OCI-LY7 (cell line): Measurements from ENCODE around the gene HAND1. TPM values are rescaled to one million over a fixed set of nuclear protein-coding genes. Genes with fewer than 3 reads are reported as not detected.

Source experiments
- BruUV-seq: library from RNA; stranded (reverse); fragments of 400-500 nt; replicated peaks from 2 replicates; lab custom pipeline; 2021; lab: Mats Ljungman, UMichigan
- CTCF ChIA-PET: fragments of 300-600 bp; sonication (Branson Sonifier 250); formaldehyde crosslinking; loops from one replicate; lab custom pipeline; 2022; ENCODE audit warnings: antibody characterized with exemption; ENCODE audit not compliant: unreplicated experiment; lab: Charles Lee
- POLR2A ChIA-PET: fragments of 300-600 bp; sonication (Branson Sonifier 250); formaldehyde crosslinking; loops from one replicate; lab custom pipeline; 2022; ENCODE audit warnings: antibody characterized with exemption; lab: Charles Lee
- DNase-seq: peaks from one replicate; pipeline ENCODE4 v3.0.0-alpha.2; 2015; ENCODE audit warnings: low spot score
- H2AFZ ChIP-seq: fragments of 200-600 bp; sonication (generic), shearing (Covaris generic); 2 replicates; pipeline ENCODE4 v1.6.1; 2014; ENCODE audit warnings: mild to moderate bottlenecking, antibody characterized with exemption, low read length, moderate library complexity
- H3K27ac ChIP-seq: fragments of 200-600 bp; sonication (generic); 2 replicates; pipeline ENCODE4 v1.5.1; 2014; ENCODE audit warnings: mixed run types, low read depth, mild to moderate bottlenecking, moderate library complexity, low read length, inconsistent platforms; ENCODE audit not compliant: poor library complexity, severe bottlenecking
- H3K36me3 ChIP-seq: fragments of 200-600 bp; sonication (generic); 2 replicates; pipeline ENCODE4 v1.6.1; 2014; ENCODE audit warnings: mild to moderate bottlenecking, antibody characterized with exemption, low read length, moderate library complexity, mixed read lengths; ENCODE audit not compliant: insufficient read depth
- H3K4me1 ChIP-seq: fragments of 200-600 bp; sonication (generic); 2 replicates; pipeline ENCODE4 v1.5.1; 2014; ENCODE audit warnings: mild to moderate bottlenecking, low read length; ENCODE audit not compliant: insufficient read depth, poor library complexity, severe bottlenecking
- H3K4me2 ChIP-seq: fragments of 200-600 bp; sonication (generic); 2 replicates; pipeline ENCODE4 v1.6.1; 2014; ENCODE audit warnings: mild to moderate bottlenecking, low read length
- H3K4me3 ChIP-seq: fragments of 200-600 bp; sonication (generic); 2 replicates; pipeline ENCODE4 v1.5.1; 2014; ENCODE audit warnings: mild to moderate bottlenecking, low read depth, low read length; ENCODE audit not compliant: poor library complexity, severe bottlenecking
- H3K79me2 ChIP-seq: fragments of 200-600 bp; sonication (generic); 2 replicates; pipeline ENCODE4 v1.6.1; 2016; ENCODE audit warnings: low read depth, mild to moderate bottlenecking, low read length, moderate library complexity, mixed read lengths; ENCODE audit not compliant: insufficient read depth
- H3K9me2 ChIP-seq: fragments of 200-600 bp; sonication (generic); 2 replicates; pipeline ENCODE4 v1.6.1; 2016; ENCODE audit warnings: mild to moderate bottlenecking, low read length, mixed read lengths; ENCODE audit not compliant: insufficient read depth
- H3K9me3 ChIP-seq: fragments of 200-600 bp; sonication (generic); 2 replicates; pipeline ENCODE4 v1.6.1; 2014; ENCODE audit warnings: mild to moderate bottlenecking, mixed run types, low read length, mixed read lengths
- H4K20me1 ChIP-seq: fragments of 200-600 bp; sonication (generic); 2 replicates; pipeline ENCODE4 v1.6.1; 2014; ENCODE audit warnings: mild to moderate bottlenecking, antibody characterized with exemption, low read length, moderate library complexity, mixed read lengths; ENCODE audit not compliant: insufficient read depth
- EZH2phosphoT487 ChIP-seq: fragments of 200-600 bp; sonication (generic); IDR thresholded peaks from 2 replicates; pipeline ENCODE4 v1.6.1; 2018; ENCODE audit warnings: low read depth, borderline replicate concordance, mild to moderate bottlenecking, mixed run types, antibody characterized with exemption, low read length, moderate library complexity, mixed read lengths
- intact Hi-C: fragments of 100-400 bp; cut with micrococcal nuclease; formaldehyde crosslinking; loops from one replicate; pipeline ENCODE4 v1.10.0; 2022; ENCODE audit not compliant: unreplicated experiment
- total RNA-seq, 2 experiments: library from RNA; depleted of rRNA in 1 of 2; stranded (reverse); fragments of >200 nt in 1 of 2; shearing (Covaris generic) in 1 of 2; gene quantifications; 2 replicates each; pipeline ENCODE4 v1.2.3, GENCODE V29; 2014 to 2022
- TF ChIP-seq, protein P1 (sequence below): fragments of 200-600 bp; sonication (generic); conservative IDR thresholded peaks from 2 replicates; pipeline ENCODE4 v1.5.1; 2014; ENCODE audit warnings: mild to moderate bottlenecking, antibody characterized with exemption, low read length, moderate library complexity, mixed read lengths

Gene HAND1
- total RNA-seq, 2 experiments from 2014 or later: not detected

DNA sequence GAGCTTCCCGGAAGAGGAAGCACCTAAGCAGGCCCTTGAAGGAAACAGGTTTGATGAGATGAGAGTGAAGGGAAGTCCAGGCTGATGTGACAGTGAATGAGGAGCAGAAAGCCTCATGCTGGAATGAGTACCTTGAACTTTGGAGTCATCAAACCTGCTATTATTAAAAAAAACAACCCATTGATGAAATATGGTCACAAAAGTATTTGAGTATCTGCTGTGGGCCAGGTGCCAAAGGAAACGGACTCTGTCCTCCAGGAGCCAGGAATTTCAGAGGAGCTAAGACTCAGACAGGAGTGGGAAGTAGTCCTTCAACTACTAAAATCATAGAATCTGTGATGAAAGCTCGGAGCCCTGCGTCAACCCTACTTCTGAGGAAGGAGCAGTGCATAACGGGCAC is 11.9 kb downstream of the HAND1 start:
- H3K9me3 ChIP-seq: no peaks in the 10 kb centered on the region
- H3K79me2 ChIP-seq: no peaks in the 10 kb centered on the region
- DNase-seq: no peak
- TF ChIP-seq EZH2phosphoT487: no peak
- TF ChIP-seq, protein P1, sequence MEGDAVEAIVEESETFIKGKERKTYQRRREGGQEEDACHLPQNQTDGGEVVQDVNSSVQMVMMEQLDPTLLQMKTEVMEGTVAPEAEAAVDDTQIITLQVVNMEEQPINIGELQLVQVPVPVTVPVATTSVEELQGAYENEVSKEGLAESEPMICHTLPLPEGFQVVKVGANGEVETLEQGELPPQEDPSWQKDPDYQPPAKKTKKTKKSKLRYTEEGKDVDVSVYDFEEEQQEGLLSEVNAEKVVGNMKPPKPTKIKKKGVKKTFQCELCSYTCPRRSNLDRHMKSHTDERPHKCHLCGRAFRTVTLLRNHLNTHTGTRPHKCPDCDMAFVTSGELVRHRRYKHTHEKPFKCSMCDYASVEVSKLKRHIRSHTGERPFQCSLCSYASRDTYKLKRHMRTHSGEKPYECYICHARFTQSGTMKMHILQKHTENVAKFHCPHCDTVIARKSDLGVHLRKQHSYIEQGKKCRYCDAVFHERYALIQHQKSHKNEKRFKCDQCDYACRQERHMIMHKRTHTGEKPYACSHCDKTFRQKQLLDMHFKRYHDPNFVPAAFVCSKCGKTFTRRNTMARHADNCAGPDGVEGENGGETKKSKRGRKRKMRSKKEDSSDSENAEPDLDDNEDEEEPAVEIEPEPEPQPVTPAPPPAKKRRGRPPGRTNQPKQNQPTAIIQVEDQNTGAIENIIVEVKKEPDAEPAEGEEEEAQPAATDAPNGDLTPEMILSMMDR: no peak
- BruUV-seq: no TSS peak
- intact Hi-C loops: no loop called here
- POLR2A ChIA-PET: interaction anchor here (0.6 to 0.7 kb wide), 2 partner anchors 9 to 377 kb away, joined by 3 to 4 read pairs; no protein-coding TSS in a partner anchor
- no peaks in the 10 kb centered on the region for H3K9me2 ChIP-seq
- no peak overlapping the region for H3K27ac ChIP-seq
- CTCF ChIA-PET: no interaction called here
- H3K4me3 ChIP-seq: no peak overlapping the region
- no peak overlapping the region for H2AFZ ChIP-seq
- H3K4me2 ChIP-seq: no peak overlapping the region
- H4K20me1 ChIP-seq: no peaks in the 10 kb centered on the region
- H3K4me1 ChIP-seq: no peaks in the 10 kb centered on the region
- H3K36me3 ChIP-seq: no peaks in the 10 kb centered on the region

DNA sequence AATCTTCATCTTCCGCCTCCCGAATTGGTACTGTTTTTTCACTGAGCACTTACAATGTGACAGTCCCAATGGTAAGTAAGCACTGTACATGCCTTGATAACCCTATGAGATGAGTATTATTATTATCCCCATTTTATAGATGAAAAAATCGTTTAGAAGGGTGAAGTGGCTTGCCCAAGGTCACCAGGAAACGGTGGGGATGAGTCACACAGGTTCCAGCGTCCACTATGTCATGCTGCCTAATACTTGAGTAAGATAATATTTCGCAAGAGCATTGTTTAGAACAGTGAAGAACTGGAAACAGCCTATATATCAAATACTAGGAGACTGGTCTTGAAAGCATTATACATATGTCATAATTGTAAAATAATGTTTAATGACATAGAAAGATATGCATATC is 12.9 kb downstream of the HAND1 start:
- Histone ChIP-seq H3K79me2 (no peaks in the 10 kb centered on the region), H3K4me2 (no peak overlapping the region), H3K9me2 (no peaks in the 10 kb centered on the region), H2AFZ (no peak overlapping the region), H3K9me3 (no peaks in the 10 kb centered on the region), H3K4me1 (no peaks in the 10 kb centered on the region), H3K36me3 (no peaks in the 10 kb centered on the region), H3K27ac (no peak overlapping the region), H4K20me1 (no peaks in the 10 kb centered on the region), H3K4me3 (no peak overlapping the region)
- CTCF ChIA-PET: no interaction called here
- BruUV-seq: no TSS peak
- intact Hi-C loops: no loop called here
- TF ChIP-seq, protein P1: no peak
- no peak for TF ChIP-seq EZH2phosphoT487
- no peak for DNase-seq
- POLR2A ChIA-PET: interaction anchor here (0.6 kb wide), 1 partner anchor 10 kb away, joined by 3 read pairs; no protein-coding TSS in a partner anchor

DNA sequence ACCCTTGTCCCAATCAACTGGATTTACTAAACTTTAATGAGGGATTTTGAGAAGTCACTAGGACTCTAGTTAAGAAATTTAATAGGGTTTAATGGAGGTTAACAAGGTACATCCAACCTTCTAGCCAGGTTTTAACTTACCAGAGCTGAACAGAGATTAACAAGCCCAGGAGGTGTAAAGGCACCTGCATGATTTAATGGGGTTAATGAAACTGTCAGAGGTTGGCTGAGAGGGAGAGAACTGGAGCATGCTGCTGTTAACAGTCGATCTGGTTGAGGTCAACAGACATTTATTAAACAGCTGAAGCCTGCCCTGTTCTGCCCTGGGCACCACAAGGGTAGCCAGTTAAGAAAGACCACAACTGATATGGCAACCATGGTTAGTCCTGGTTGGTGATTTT is 13.6 kb downstream of the HAND1 start:
- Histone ChIP-seq H3K79me2 (no peaks in the 10 kb centered on the region), H3K9me2 (no peaks in the 10 kb centered on the region), H3K9me3 (no peaks in the 10 kb centered on the region), H3K27ac (no peak overlapping the region), H3K4me1 (no peaks in the 10 kb centered on the region), H3K4me3 (no peak overlapping the region), H4K20me1 (no peaks in the 10 kb centered on the region), H2AFZ (no peak overlapping the region), H3K36me3 (no peaks in the 10 kb centered on the region), H3K4me2 (no peak overlapping the region)
- no peak for DNase-seq
- BruUV-seq: no TSS peak
- intact Hi-C loops: no loop called here
- TF ChIP-seq, protein P1: no peak
- no peak for TF ChIP-seq EZH2phosphoT487
- ChIA-PET POLR2A (interaction anchor here (0.6 to 1.0 kb wide), 2 partner anchors 20 to 114 kb away, joined by 3 to 4 read pairs; no protein-coding TSS in a partner anchor), CTCF (no interaction called here)
